DND-41 (cell line): ENCODE results near the gene NEK4.

Experiments
- CTCF ChIP-seq: IDR thresholded peaks from 2 replicates; pipeline ENCODE4 v1.5.1; 2012; ENCODE audit warnings: borderline replicate concordance, low read length, moderate library complexity, mild to moderate bottlenecking; ENCODE audit not compliant: poor library complexity, severe bottlenecking; ENCODE audit errors: extremely low read depth
- EZH2 ChIP-seq: IDR thresholded peaks from 3 replicates; pipeline ENCODE4 v1.6.1; 2012; ENCODE audit warnings: borderline replicate concordance, low read depth, mild to moderate bottlenecking, moderate library complexity, low read length, inconsistent platforms; ENCODE audit not compliant: severe bottlenecking

GRCh38 chr3:52684184-52684583, 86.6 kb downstream of the NEK4 start:
- TF ChIP-seq CTCF = no peak
- TF ChIP-seq EZH2 = no peak
